ENCODE data around the gene LAMB3.

GRCh38 chr1:209641832-209642172, 10.4 kb downstream of the LAMB3 start:
- TF ChIP-seq CTCF (conservative IDR thresholded peaks at IDR 0.05 in 1 of 2, IDR thresholded peaks at IDR 0.05 in 1 of 2; ENCODE audit: extremely low read depth in 1 of 2, insufficient read depth in 1 of 2, low read depth in 1 of 2, low read length in 2 of 2): no peak
- no peak for TF ChIP-seq EZH2 (IDR thresholded peaks at IDR 0.05; ENCODE audit: borderline replicate concordance, low read length)

Measured in mammary epithelial cell (primary cell).